GM19193 (cell line): ENCODE measurements around the gene P3H1.

Experiments
- POLR2A ChIP-seq: IDR thresholded peaks from 4 replicates; pipeline ENCODE4 v1.6.1; 2011; ENCODE audit not compliant: insufficient read depth, insufficient read length; ENCODE audit errors: extremely low read depth

Gene P3H1

DNA sequence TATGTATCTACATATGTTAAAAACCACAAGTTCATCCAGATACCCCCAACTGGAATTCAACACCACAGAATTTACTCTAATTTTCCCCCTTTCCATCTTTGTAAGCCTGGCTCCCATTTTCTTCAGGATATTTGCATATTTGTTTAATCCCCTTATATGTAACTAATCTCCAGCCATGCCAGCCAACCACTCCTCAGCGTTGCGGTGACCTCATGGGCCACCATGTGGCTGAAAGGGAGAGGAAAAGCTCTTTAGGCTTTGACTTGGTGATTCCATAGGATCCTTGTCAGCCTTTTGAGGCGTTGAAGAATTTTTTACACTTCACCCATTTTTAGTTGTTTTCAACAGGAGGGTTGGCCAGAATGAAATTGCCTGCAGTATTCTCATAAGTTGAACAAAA lies 36.8 kb downstream of the P3H1 start:
- TF ChIP-seq POLR2A: no peak

- TF ChIP-seq POLR2A: no peak
These were observed 43.3 kb downstream of the P3H1 start for GRCh38 chr1:42723511-42723910.

- TF ChIP-seq POLR2A: no peak
These were observed 44.9 kb downstream of the P3H1 start for GRCh38 chr1:42721926-42722325.

- no peak for TF ChIP-seq POLR2A
These were observed 46.0 kb downstream of the P3H1 start for GRCh38 chr1:42720868-42721267.

GRCh38 chr1:42713293-42713692 lies 53.5 kb downstream of the P3H1 start:
- no peak for TF ChIP-seq POLR2A

DNA sequence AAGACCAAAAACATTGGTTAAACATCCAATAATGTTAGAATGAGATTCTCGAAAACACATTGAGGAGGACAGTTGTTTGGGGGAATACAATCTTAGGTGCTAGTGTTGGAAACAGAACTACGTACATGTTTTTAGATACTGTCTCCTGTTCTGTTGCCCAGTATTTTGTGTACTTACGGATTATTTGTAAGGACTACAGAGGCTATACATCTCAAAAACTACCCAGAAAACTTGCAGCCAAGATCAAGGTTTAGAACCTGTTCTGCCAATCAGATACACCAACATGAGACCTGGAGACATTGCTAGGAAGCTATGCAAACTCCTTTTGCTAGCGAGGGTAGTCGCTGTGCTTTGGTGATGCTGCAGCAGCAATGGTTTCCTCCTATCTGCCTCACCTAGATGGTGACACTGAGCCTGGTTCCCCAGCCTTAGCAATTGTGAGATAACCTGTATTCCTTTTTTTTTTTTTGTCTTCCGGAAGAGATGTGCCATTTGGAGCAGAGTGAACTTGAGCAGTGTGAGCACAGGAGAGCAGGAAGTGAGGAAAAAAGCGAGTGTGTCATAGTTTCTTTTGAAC lies 62.9 kb downstream of the P3H1 start:
- no peak for TF ChIP-seq POLR2A

GRCh38 chr1:42700006-42700405 lies 66.8 kb downstream of the P3H1 start:
- no peak for TF ChIP-seq POLR2A

- TF ChIP-seq POLR2A: no peak
These were observed 68.6 kb downstream of the P3H1 start for GRCh38 chr1:42698081-42698813.
